GM12878 (cell line): ENCODE measurements around the gene NAA60. TPM values are rescaled to one million over a fixed set of nuclear protein-coding genes. Genes with fewer than 3 reads are reported as not detected.

Source experiments
- ATAC-seq: fragments of 200-7000 bp; cut with Tn5 transposase; 3 replicates; pipeline ENCODE4 v1.9.1; 2020; ENCODE audit warnings: mild to moderate bottlenecking, moderate library complexity
- BruUV-seq: library from RNA; stranded (reverse); fragments of 400-500 nt; replicated peaks from 2 replicates; lab custom pipeline; 2021; lab: Mats Ljungman, UMichigan
- CTCF ChIA-PET: fragments of 300-600 bp; sonication (Branson Sonifier 250); formaldehyde crosslinking; extraction: SDS; loops from one replicate; lab custom pipeline; 2021; ENCODE audit warnings: inconsistent platforms; lab: Yijun Ruan, JAX
- POLR2A ChIA-PET: fragments of 350-600 bp; formaldehyde crosslinking; extraction: SDS; loops from one replicate; lab custom pipeline; 2021; ENCODE audit warnings: inconsistent platforms; lab: Charles Lee
- RAD21 ChIA-PET: fragments of 300-600 bp; sonication (Branson Sonifier 250); formaldehyde crosslinking; loops from one replicate; lab custom pipeline; 2023; ENCODE audit warnings: antibody characterized with exemption; ENCODE audit not compliant: unreplicated experiment; lab: Charles Lee
- SMC1A ChIA-PET: fragments of 300-600 bp; sonication (Branson Sonifier 250); formaldehyde crosslinking; loops from one replicate; lab custom pipeline; 2023; ENCODE audit not compliant: unreplicated experiment, uncharacterized antibody; lab: Charles Lee
- DNase-seq: peaks from one replicate; pipeline ENCODE4 v3.0.0-alpha.2; 2011; ENCODE audit warnings: low read depth, low spot score
- FAIRE-seq: peaks from 3 replicates; lab custom pipeline; 2011; peaks lifted over from hg19 to GRCh38; lab: Jason Lieb, UNC
- H2AFZ ChIP-seq: 2 replicates; pipeline ENCODE4 v1.6.0; 2011; ENCODE audit warnings: low read depth, low read length, control low read depth; ENCODE audit not compliant: control insufficient read depth
- H3K27ac ChIP-seq: 2 replicates; pipeline ENCODE4 v1.5.1; 2011; ENCODE audit warnings: control low read depth; ENCODE audit not compliant: control insufficient read depth, insufficient read depth
- H3K27me3 ChIP-seq, 2 experiments: replicated peaks in 1 of 2; 2 replicates each; pipeline versions ENCODE4 v1.6.0 to v1.6.1; 2011; ENCODE audit warnings: low read length in 1 of 2; ENCODE audit not compliant: control insufficient read depth in 2 of 2, insufficient read depth in 2 of 2
- H3K36me3 ChIP-seq, 2 experiments: 2 replicates each; pipeline ENCODE4 v1.5.1; 2011; ENCODE audit warnings: low read length in 1 of 2; ENCODE audit not compliant: control insufficient read depth in 2 of 2, insufficient read depth in 2 of 2
- H3K4me1 ChIP-seq: 2 replicates; pipeline ENCODE4 v1.6.1; 2011; ENCODE audit warnings: mild to moderate bottlenecking, low read length, moderate library complexity, mixed read lengths; ENCODE audit not compliant: control insufficient read depth, insufficient read depth
- H3K4me2 ChIP-seq: 2 replicates; pipeline ENCODE4 v1.6.0; 2011; ENCODE audit warnings: control low read depth; ENCODE audit not compliant: control insufficient read depth, insufficient read depth
- H3K4me3 ChIP-seq: fragments of 200-600 bp; sonication (generic); 2 replicates; pipeline ENCODE4 v1.5.1; 2016
- H3K79me2 ChIP-seq: 2 replicates; pipeline ENCODE4 v1.6.0; 2011; ENCODE audit warnings: low read length; ENCODE audit not compliant: control insufficient read depth, insufficient read depth
- H3K9ac ChIP-seq: 2 replicates; pipeline ENCODE4 v1.8.0; 2011; ENCODE audit warnings: low read length, control low read depth, mixed read lengths; ENCODE audit not compliant: control insufficient read depth, insufficient read depth
- H3K9me3 ChIP-seq: replicated peaks from 3 replicates; pipeline ENCODE4 v1.5.1; 2011; ENCODE audit warnings: mild to moderate bottlenecking, low read length; ENCODE audit not compliant: control insufficient read depth, insufficient read depth
- H4K20me1 ChIP-seq: 2 replicates; pipeline ENCODE4 v1.6.0; 2011; ENCODE audit not compliant: control insufficient read depth, insufficient read depth
- RFX5 ChIP-seq: IDR thresholded peaks from 2 replicates; pipeline ENCODE4 v1.6.1; 2011; ENCODE audit warnings: low read depth, low read length, improper control_type of control experiment
- SMAD5 ChIP-seq: IDR thresholded peaks from 2 replicates; pipeline ENCODE4 v1.6.1; 2016; ENCODE audit warnings: antibody characterized with exemption, low read depth
- SMC3 ChIP-seq: IDR thresholded peaks from 2 replicates; pipeline ENCODE4 v1.6.1; 2011; ENCODE audit warnings: low read length, improper control_type of control experiment, borderline replicate concordance
- STAT1 ChIP-seq: fragments of 450-650 bp; conservative IDR thresholded peaks from 2 replicates; pipeline ENCODE4 v1.6.1; 2014; ENCODE audit warnings: antibody characterized with exemption, mild to moderate bottlenecking
- WGBS: methylation state at CpG from one replicate; pipeline ENCODE4 v1.1.6; 2016; ENCODE audit warnings: low lambda C conversion rate; ENCODE audit not compliant: insufficient replicate concordance, insufficient coverage; ENCODE audit errors: missing lambda C conversion rate; 5-methylcytosine and 5-hydroxymethylcytosine counted together
- in situ Hi-C: fragments of 300-500 bp; cut with MboI; formaldehyde crosslinking; loops from 9 replicates; pipeline ENCODE4 v1.14.3; 2018; ENCODE audit warnings: mixed read lengths
- intact Hi-C: fragments of 100-400 bp; cut with micrococcal nuclease; formaldehyde crosslinking; loops from one replicate; pipeline ENCODE4 v1.14.2; 2022; ENCODE audit not compliant: unreplicated experiment
- polyA plus RNA-seq, 11 experiments: library from polyadenylated mRNA; depleted of rRNA in 4 of 11; unstranded in 6 of 11; stranded (reverse) in 5 of 11; fragments of >200 nt; fragmentation: Nextera tagmentation in 4 of 11; fragmentation: Illumina TruSeq in 1 of 11; extraction: Ambion mirVana in 4 of 11; extraction: Trizol in 1 of 11; gene quantifications; 1 replicate in 1 of 11; 2 replicates in 10 of 11; pipeline versions ENCODE4 v1.2.1 to v1.2.3, GENCODE V29; 2011 to 2016; ENCODE audit warnings: inconsistent platforms in 2 of 11, missing spikeins in 2 of 11, low read depth in 1 of 11
- total RNA-seq, 4 experiments: library from RNA; depleted of rRNA in 3 of 4; stranded (reverse); fragments of >200 nt in 3 of 4; fragmentation: Illumina TruSeq in 1 of 4; extraction: Trizol in 1 of 4; gene quantifications; 2 replicates each; pipeline versions ENCODE4 v1.2.1 to v1.2.3, GENCODE V29; 2013 to 2021
- TF ChIP-seq, protein P1 (sequence below): IDR thresholded peaks from 2 replicates; pipeline ENCODE4 v1.6.1; 2011; ENCODE audit warnings: low read depth, mild to moderate bottlenecking, low read length, moderate library complexity, borderline replicate concordance; ENCODE audit errors: extremely low read depth
- TF ChIP-seq, protein P2 (sequence below): IDR thresholded peaks from 2 replicates; pipeline ENCODE4 v1.6.1; 2011; ENCODE audit warnings: borderline replicate concordance, low read depth, mild to moderate bottlenecking, moderate library complexity, mixed read lengths, low read length; ENCODE audit not compliant: insufficient read depth; ENCODE audit errors: extremely low read length
- TF ChIP-seq, protein P3 (sequence below): fragments of 450-650 bp; IDR thresholded peaks from 2 replicates; pipeline ENCODE4 v1.6.1; 2018; ENCODE audit warnings: mild to moderate bottlenecking, low read depth, moderate library complexity; ENCODE audit not compliant: partially characterized antibody
- TF ChIP-seq, protein P4 (sequence below): fragments of 450-650 bp; IDR thresholded peaks from 2 replicates; pipeline ENCODE4 v1.6.1; 2018; ENCODE audit warnings: borderline replicate concordance, mild to moderate bottlenecking; ENCODE audit not compliant: partially characterized antibody

Gene NAA60
- total and polyA plus RNA-seq, 10 of the 15 experiments (the other 5 are each of a cell fraction or from before 2014, with no cell fraction given) = 6.2 to 43.1 (median 34.6) TPM

DNA sequence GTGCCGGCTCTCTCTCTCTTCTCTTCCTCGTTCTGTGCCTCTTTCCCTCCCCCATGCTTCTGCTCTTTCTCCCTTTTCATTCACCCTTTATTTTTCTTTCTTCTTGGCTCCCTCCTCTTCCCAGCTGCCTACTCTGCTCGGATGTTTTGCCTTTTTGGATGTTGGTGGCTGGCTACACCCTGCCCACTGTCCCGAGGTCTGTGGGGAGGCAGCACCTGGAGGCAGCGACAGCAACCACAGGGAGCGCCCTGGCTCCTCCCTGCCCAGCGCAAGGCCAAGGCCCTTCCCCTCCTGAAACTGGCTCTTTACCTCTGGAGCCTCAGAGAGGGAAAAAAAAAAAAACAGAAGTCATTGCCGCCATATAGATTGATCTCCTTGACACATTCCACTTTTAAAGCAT lies 77.4 kb downstream of the NAA60 start:
- H3K9me3 ChIP-seq = no peaks in the 10 kb centered on the region
- intact Hi-C loops (no loop called here), in situ Hi-C loops (no loop called here)
- FAIRE-seq = no peak
- H3K27ac ChIP-seq = no peak overlapping the region
- ChIA-PET RAD21 (no interaction called here), CTCF (interaction anchor here (0.6 kb wide), 1 partner anchor 12 kb away, joined by 3 read pairs; no protein-coding TSS in a partner anchor), SMC1A (interaction anchor here (0.6 to 0.7 kb wide), 2 partner anchors 154 to 387 kb away, joined by 3 read pairs; no protein-coding TSS in a partner anchor), POLR2A (interaction anchor here (0.7 kb wide), 1 partner anchor 59 kb away, joined by 3 read pairs; no protein-coding TSS in a partner anchor)
- no TSS peak for BruUV-seq
- H2AFZ ChIP-seq = no peak overlapping the region
- no peak overlapping the region for H3K9ac ChIP-seq
- H3K4me1 ChIP-seq = no peaks in the 10 kb centered on the region
- TF ChIP-seq RFX5 (no peak), SMAD5 (no peak), STAT1 (no peak), SMC3 (no peak)
- TF ChIP-seq, protein P1, sequence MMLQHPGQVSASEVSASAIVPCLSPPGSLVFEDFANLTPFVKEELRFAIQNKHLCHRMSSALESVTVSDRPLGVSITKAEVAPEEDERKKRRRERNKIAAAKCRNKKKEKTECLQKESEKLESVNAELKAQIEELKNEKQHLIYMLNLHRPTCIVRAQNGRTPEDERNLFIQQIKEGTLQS = no peak
- TF ChIP-seq, protein P2, sequence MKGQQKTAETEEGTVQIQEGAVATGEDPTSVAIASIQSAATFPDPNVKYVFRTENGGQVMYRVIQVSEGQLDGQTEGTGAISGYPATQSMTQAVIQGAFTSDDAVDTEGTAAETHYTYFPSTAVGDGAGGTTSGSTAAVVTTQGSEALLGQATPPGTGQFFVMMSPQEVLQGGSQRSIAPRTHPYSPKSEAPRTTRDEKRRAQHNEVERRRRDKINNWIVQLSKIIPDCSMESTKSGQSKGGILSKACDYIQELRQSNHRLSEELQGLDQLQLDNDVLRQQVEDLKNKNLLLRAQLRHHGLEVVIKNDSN = no peak
- TF ChIP-seq, protein P3, sequence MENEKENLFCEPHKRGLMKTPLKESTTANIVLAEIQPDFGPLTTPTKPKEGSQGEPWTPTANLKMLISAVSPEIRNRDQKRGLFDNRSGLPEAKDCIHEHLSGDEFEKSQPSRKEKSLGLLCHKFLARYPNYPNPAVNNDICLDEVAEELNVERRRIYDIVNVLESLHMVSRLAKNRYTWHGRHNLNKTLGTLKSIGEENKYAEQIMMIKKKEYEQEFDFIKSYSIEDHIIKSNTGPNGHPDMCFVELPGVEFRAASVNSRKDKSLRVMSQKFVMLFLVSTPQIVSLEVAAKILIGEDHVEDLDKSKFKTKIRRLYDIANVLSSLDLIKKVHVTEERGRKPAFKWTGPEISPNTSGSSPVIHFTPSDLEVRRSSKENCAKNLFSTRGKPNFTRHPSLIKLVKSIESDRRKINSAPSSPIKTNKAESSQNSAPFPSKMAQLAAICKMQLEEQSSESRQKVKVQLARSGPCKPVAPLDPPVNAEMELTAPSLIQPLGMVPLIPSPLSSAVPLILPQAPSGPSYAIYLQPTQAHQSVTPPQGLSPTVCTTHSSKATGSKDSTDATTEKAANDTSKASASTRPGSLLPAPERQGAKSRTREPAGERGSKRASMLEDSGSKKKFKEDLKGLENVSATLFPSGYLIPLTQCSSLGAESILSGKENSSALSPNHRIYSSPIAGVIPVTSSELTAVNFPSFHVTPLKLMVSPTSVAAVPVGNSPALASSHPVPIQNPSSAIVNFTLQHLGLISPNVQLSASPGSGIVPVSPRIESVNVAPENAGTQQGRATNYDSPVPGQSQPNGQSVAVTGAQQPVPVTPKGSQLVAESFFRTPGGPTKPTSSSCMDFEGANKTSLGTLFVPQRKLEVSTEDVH = no peak
- TF ChIP-seq, protein P4, sequence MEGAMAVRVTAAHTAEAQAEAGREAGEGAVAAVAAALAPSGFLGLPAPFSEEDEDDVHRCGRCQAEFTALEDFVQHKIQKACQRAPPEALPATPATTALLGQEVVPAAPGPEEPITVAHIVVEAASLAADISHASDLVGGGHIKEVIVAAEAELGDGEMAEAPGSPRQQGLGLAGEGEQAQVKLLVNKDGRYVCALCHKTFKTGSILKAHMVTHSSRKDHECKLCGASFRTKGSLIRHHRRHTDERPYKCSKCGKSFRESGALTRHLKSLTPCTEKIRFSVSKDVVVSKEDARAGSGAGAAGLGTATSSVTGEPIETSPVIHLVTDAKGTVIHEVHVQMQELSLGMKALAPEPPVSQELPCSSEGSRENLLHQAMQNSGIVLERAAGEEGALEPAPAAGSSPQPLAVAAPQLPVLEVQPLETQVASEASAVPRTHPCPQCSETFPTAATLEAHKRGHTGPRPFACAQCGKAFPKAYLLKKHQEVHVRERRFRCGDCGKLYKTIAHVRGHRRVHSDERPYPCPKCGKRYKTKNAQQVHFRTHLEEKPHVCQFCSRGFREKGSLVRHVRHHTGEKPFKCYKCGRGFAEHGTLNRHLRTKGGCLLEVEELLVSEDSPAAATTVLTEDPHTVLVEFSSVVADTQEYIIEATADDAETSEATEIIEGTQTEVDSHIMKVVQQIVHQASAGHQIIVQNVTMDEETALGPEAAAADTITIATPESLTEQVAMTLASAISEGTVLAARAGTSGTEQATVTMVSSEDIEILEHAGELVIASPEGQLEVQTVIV = no peak
- no peak overlapping the region for H3K4me3 ChIP-seq
- no peaks in the 10 kb centered on the region for H3K79me2 ChIP-seq
- H4K20me1 ChIP-seq = no peaks in the 10 kb centered on the region
- 86% methylated on average over 8 of the region's 8 CpGs for WGBS
- no peak overlapping the region for H3K4me2 ChIP-seq
- H3K36me3 ChIP-seq = peaks cover 0 to 3% of the 10 kb centered on the region in 2 experiments; a peak in 1 of 4 replicates
- no peaks in the 10 kb centered on the region for H3K27me3 ChIP-seq
- no peak for DNase-seq
- ATAC-seq = no peak
